HL-60/S4 (cell line): ENCODE results near the gene KIF26B.

Experiments used
- in situ Hi-C: fragments of 300-500 bp; cut with MboI; formaldehyde crosslinking; loops from 2 replicates; pipeline ENCODE4 v1.14.3; 2022; ENCODE audit warnings: low sequenced_read_pairs

The KIF26B gene

DNA sequence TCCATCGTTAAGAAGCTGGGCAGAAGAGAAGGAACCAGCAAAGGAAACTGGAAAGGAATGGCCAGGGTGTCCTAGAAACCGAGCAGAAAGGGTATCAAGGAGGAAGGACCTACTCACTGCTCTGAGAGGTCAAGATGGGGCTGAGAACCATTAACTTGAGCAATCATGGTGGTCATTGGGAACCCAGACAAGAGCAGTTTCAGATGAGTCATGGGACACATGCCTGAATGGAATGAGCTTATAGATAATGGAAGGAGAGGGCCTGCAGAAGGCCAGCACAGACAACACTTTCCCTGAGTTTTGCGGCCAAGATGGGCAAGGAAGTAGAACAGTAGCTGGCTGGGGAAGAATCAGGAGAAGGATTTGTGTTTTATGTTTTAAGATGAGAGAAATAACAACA lies 383.2 kb downstream of the KIF26B start:
- in situ Hi-C loops, result no loop called here

DNA sequence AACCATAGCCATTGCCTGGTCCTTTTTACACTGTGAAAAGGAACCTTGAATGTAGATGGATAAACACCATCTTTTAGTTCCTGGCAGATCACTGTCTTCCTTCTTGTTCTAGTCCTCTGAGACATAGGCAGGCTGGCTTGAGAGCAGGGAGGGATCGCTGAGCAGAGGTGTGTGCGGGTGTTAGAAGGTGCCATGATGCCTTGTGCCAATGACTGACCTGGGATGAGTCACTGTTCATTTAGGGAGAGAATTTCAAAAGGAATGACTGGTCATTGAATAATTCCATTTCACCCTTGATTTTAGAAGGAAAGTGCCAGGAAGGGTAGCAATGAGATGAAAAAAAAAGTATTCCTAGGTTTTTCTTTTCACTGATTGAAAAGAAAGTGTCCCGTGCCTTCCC lies 383.9 kb downstream of the KIF26B start:
- in situ Hi-C loops, result no loop called here

DNA sequence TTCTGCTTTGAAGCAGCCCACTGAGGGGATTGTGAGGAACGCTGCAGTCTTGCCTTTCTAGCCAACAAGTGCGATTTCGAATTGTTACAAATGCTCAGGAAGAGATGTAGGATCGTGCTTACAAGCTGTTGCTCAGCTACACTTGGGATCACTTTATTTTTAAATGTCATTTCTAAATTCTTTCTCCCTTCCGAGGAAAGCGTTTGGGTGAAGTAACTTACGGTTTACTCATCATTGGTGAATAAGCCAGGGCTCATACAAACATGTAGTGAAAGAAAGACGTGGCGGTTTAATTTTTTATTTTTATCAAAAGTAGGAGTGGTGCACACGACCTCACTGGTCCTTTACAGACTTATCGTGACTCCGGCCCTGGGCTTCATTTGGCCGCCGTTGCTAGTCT lies 386.6 kb downstream of the KIF26B start:
- in situ Hi-C loops, result no loop called here

DNA sequence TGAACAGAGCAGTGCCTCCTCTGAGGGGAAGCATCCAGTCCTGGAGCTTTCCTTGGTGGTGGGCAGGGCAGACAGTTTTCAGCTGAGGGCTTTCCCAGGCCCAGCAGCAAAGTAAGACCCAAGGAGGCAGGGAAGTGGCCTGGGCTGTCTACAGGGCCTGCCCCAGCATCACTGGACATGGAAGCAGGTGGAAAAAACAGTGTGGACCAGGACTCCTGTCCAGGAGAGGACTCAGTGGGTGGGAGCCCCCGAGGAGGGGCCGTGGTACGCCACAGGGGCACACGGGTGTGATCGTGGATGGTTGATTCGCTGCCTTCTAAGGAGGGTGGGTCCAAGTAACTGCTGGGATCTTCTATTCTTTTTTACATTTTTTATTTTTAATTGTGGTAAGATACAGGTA lies 387.6 kb downstream of the KIF26B start:
- in situ Hi-C loops, result no loop called here

DNA sequence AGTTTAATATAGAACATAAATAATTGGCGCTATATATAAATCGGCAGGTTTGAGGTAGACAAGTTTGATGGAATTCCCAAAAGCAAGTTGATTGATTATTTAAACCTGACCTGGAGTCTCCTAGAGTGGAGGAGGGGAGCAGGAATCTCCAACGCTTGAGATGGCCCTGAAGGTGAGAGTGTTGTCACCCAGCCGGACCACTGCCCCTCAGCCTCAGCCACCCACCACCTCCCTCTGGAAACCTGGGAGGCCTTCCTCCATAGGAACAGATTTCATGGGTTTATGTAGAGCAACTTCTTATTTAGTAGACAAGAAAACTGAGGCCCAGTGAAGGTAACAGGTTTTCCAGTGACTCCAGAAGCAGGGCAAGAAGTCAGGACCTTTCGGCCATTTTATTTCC lies 389.5 kb downstream of the KIF26B start:
- in situ Hi-C loops, result no loop called here

DNA sequence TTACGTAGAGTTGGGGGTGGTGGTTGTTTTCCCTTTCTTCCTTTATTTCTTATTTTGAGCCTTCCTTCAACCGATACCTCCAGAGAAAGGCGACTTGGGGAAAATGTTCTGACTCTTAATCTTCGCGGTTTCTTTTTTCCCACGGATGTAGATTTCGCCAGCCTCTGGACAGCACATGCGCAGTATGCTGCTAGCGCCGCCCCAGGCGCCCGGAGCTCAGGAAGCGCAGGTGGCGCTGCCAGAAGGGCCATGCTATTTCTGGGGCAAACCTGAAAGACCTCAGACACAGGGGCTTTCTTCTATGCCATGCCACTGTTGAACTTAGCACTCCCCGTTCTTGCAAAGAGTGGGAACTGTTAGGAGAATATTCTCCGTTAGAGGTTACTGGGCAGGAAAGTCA lies 392.1 kb downstream of the KIF26B start:
- in situ Hi-C loops, result no loop called here

DNA sequence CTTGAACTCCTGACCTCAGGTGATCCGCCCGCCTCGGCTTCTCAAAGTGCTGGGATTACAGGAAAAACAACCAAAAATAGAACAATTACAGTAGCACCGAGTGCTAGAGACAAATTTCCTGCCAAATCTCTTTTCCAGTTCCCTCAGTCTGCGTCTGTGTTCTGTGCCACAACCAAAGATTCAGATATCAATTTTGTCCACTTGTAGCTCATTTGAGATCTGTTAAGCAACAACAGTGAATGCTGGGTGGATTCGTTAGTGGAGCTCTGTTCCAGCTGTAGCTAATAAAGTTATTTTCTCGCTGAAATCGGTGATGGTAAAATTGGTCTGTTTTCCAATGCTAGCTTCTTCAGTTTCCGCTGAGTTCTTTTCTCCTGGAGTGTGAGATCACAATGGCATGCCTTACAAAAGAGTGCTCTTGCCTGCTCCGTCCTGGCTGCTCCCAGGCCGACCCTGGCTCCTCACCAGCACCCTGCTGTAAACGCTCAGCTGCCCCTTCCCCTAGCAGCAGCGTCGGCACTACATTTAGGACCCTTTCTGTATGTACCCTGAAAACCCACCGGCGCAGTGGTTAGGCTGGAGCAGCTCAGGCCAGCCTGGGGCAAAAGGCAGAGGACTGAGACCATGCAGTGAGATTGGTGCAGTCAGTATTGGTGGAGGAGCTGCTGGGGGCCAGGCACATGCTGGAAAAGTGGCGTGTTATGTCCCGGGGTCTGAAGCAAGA lies 395.4 kb downstream of the KIF26B start:
- in situ Hi-C loops, result no loop called here

DNA sequence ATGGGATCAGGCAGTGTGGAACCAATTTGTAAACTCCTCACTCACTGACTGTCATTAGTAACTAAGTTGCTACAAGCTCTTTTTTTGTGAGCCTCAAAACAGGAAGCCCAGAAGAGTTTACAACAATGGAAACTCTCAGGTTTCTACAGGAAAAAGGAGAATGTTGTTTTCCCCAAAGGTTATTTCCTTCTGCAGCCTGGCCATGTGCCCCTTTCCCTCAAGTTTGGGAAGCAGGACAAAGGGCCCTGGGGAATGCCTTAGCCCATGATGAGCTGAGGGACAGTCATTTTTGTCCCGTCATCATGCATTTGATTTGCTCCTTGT lies 395.9 kb downstream of the KIF26B start:
- in situ Hi-C loops, result no loop called here

DNA sequence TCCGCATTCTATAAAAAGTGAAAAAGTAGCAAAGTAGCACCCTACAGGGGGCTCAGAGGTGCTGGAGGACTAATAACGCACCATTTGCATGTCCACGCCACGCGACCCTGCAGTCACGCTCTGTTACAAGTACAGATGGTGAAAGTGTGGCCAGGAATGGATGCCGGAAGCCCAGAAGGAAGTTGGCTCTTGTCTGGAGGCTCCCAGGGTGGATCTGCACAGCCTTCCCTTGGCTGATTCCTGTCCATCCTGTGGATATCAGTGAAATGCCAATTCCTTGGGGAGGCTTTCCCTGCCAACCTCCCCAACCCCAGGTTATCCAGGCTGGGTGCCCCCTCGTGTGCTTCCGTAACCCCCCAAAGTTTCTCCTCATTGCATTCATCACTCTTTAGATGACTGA lies 396.8 kb downstream of the KIF26B start:
- in situ Hi-C loops, result no loop called here

DNA sequence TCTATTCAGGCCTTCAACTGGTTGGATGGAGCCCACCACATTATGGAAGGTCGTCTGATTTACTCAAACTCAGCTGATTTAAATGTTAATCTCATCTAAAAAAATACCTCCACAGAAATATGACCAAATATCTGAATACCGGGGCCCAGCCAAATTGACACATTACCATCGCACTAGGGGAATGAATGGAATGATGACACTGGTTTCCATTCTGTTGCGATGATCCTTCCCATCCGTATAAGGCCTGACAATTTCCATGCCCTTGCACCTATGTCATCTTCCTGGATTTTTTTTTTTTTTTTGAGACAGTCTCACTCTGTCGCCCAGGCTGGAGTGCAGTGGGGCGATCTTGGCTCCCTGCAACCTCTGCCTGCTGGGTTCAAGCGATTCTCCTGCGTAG lies 397.5 kb downstream of the KIF26B start:
- in situ Hi-C loops, result no loop called here

DNA sequence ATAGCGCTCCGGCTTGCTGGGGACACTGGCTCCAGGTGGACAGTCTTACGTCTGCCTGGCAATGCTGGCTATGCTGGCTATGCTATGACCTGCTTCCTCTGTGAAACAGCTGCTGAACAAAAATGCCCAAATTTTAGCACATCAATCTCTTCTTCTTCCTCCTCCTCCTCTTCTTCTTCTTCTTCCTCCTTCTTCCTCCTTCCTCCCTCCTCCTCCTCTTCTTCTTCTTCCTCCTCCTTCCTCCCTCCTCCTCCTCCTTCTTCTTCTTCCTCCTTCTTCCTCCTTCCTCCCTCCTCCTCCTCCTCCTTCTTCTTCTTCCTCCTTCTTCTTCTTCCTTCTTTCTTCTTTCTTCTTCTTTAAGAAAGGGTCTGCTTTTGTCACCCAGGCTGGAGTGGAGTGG lies 401.3 kb downstream of the KIF26B start:
- in situ Hi-C loops, result no loop called here

DNA sequence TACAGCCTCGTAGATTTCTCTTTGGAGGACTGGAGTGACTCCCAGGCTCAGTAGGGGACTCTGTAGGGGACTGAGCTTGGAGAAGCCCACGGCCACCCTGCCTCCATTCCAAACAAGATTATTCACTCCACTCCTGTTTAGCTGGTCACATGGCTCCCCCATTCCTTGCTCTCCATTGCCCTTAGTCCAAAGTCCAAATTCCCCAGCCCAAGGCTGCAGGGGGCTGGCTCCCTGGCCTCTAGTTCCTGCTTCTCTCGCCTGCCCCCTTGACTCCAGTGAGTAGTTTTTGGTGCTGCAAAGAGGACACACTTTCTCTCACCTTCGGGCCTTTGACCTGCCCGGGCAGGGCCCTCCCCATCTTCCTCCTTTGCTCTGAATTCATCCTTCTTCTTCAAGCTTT lies 403.3 kb downstream of the KIF26B start:
- in situ Hi-C loops, result no loop called here

DNA sequence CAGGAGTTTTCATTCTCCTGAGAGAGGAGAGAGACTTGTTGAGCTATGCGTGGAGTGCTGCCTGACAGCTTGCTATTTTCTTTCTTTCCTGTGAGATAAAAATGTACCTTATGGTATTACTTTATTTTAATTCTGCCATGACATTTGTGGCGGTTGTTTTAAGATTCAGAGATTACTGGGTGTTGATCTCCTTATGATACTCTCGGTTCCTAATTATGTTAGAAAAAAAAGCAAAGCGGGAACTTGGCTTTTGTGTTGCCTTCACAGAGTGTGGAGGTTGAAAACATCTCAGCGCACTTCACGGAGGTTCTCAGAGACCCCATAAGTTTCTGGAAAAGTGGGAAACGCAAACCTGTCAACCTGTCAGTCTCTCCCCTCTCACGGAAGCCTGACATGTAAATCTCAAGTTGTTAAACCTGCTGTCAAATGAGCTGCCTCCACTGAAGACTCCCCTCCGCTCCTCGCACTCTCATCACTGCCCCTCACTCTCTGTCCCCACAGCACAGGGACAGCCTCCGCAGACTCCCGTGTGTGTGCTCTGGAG lies 405.6 kb downstream of the KIF26B start:
- in situ Hi-C loops, result no loop called here

DNA sequence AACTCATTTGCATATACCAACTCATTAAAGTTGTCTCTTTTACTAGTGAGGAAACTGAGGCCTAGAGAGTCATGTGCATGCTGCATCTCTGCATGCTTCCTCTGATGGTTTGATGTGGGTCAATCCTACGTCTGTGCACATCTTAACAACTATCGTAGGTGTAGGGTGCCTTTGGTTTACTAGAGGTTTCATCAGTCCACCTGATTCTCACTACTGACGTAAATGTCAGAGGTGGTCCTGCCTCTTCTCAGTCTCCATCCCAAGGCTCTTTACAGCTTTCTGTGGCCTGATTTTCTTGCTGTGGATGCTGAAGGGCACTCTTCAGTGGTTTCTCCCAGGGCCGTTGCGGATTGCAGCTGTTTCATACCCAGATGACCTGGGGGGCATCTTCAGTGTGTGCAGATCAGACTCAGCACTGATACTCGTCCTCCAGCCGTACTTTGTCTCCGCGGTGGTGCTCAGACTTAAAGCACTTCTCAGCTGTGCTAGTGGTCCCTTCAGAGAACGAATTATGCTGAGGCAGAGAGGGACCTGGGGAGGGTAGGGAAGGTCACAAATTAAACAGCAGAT lies 407.0 kb downstream of the KIF26B start:
- in situ Hi-C loops, result no loop called here

DNA sequence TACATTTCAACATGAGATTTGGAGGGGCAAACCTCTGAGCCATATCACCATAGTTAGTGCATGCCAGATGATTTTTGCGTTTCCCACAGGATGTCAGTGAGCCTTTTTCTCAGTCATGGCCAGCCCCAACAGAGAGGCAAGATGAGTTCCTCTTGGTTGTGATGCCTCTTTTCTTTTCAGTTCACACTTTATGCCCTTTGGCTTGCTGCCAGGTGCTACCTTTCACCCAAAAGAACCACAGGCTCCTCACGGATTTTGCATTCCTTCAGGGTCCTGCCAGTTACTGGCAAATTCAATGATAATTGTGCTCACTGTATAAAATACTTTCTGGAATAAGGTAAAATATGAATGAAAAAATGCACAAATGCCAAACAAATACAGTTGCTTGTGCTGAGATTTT lies 411.3 kb downstream of the KIF26B start:
- in situ Hi-C loops, result no loop called here

DNA sequence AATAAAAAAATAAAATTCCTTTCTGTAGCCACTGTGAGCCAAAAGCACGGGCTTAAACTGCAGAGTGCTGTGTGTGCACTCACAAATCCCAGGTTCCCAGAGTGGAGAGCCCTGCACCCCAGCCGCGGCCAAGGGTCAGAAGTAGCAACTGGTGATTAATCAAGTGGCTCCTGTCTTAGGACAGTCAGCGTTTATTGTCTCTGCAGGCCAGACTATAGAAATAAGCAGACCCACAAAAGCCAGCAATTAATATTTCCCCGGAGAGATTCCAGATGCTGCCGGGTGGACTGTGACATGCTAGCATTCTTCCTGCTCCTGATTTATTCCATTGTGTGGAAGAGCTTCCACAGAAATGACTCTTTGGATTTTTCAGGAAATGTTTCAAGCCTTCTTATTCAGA lies 412.2 kb downstream of the KIF26B start:
- in situ Hi-C loops, result no loop called here

DNA sequence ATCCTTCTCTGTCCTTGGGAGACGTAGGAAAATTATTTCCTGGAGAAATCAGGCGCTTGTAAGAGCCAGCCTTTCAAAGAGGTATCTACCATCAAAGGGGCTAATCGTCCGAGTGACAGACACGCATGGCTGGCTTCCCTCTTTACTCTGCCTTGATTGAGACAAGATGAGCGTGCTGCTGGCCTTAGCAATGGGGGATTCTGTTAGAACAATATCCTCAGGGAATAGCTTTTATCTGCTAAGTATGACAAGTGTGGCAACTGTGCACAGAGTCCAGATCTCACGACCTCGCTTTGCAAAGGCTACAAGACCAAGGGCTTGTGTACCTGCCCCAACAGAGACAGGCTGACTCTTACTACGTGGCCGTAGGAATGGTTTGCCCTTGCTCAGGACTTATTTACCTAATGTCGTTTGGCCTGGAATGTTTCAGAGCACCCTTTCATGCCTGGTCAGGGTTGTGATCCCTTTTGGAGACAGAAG lies 417.1 kb downstream of the KIF26B start:
- in situ Hi-C loops, result no loop called here

DNA sequence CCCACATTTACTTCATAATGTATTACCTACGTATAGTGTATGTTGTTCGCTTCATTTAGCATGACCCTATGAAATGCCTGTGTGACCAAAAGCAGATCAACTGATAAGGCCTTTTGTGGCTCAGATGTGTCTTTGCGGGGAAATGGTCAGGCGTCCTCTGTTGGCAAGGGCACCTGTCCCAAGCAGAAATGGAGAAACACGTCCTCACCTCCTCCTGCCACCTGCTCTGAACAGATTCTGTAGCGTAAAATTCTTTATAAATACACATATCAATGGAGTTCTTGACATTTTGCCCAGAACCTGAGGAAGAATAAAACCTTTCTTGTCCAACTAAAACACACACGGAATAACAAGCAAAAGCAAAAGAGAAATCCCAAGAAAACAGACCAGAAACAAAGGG lies 417.9 kb downstream of the KIF26B start:
- in situ Hi-C loops, result no loop called here

DNA sequence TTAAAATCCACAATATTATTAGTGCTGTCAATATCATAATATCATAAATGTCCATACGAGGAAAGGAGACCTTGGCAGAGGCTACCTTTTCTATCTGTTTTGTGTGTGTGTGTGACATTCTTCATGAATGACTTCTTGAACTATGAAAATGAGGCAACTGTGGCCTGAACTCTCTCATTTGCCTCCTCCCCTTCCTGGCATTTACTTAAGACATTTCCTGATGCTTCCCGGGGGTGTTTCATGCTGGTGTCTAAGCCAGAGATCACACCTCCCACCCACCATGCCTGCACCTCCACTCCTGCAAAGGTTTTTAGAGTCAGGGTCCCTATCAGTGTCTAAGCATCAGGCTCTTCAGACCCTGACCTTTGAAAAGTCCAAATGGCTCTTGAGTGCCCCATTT lies 420.9 kb downstream of the KIF26B start:
- in situ Hi-C loops, result no loop called here

DNA sequence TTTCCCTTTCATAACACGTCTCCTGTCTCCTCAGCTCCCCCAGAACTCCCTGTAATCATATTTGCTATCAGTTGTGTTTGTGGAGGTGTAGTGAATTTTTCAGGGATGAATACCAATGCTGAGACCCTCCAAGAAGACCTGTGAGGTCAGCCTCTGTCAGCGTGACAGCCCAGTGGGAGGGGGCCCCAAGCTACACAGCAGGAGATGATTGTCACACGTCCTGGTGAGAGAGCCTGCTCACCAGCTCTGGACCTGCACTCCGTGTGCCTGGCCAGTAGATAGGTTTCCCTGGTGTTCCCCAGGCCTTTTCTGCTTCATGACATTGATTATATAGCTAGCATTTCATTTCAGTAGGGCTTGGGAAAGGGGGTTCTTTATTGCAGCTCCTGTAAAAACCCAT lies 421.5 kb downstream of the KIF26B start:
- in situ Hi-C loops, result no loop called here

DNA sequence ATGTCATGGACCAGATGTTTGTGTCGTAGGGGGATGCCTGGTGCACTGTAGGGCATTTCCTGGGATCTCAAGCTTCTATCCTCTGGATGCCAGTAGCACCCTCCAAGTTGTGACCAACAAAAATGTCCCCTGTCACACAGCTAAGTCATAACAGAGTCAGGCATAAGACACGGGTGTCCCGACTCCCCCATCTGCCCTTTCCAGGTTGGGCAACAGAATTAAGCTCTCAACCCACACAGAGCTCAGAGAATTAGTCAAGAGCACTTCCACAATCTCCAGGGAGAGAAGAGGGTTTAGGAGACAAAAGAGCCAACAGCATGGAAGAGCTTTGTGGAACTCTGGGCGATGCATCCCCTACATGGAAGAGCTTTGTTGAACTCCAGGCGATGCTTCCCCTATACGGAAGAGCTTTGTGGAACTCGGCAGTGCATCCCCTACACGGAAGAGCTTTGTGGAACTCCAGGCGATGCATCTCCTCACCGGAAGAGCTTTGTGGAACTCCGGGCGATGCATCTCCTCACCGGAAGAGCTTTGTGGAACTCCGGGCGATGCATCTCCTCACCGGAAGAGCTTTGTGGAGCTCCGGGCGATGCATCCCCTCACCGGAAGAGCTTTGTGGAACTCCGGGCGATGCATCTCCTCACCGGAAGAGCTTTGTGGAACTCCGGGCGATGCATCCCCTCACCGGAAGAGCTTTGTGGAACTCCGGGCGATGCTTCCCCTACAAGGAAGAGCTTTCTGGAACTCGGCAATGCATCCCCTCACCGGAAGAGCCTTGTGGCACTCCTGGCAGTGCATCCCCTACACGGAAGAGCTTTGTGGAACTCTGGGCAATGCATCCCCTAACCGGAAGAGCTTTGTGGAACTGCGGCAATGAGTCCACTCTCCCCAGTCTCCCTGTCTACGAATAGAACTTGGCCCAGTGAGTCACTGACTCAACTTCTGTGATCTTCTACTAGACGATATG lies 422.7 kb downstream of the KIF26B start:
- in situ Hi-C loops, result no loop called here

DNA sequence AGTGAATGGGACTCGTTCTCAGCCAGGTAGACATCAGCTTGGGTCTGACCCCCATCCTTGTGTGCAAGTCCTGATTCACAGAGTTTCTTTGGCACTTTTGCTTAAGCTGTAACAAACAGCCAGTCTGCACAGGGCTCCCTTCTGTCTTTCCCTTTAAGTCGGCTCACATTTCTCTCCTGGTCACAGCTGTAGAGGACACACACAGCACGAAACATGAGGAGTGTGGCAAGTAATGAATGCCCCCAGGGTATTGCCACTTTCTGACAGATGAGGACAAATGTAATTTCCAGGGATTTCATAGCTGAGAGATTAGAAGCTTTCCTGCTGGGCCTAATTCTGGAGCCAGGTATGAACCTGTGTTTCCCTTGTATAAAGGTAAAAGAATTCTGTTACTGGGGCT lies 423.5 kb downstream of the KIF26B start:
- in situ Hi-C loops, result no loop called here
